B cell (primary cell): ENCODE results near the gene GNG7. TPM values are rescaled to one million over a fixed set of nuclear protein-coding genes. Genes with fewer than 3 reads are reported as not detected.

Experiments
- ATAC-seq: fragments of 200-7000 bp; cut with Tn5 transposase; one replicate; pipeline ENCODE4 v1.10.0; 2021; ENCODE audit warnings: low read depth, mild to moderate bottlenecking, moderate number of reproducible peaks, moderate library complexity
- CTCF ChIA-PET: fragments of 350-600 bp; sonication (Branson Sonifier 250); formaldehyde crosslinking; loops from one replicate; lab custom pipeline; 2021; ENCODE audit warnings: antibody characterized with exemption, inconsistent platforms; lab: Charles Lee
- POLR2A ChIA-PET: fragments of 350-600 bp; sonication (Branson Sonifier 250); formaldehyde crosslinking; loops from one replicate; lab custom pipeline; 2021; ENCODE audit warnings: antibody characterized with exemption; lab: Charles Lee
- DNase-seq: peaks from one replicate; pipeline ENCODE4 v3.0.0; 2013
- H2AFZ ChIP-seq: 2 replicates; pipeline ENCODE4 v1.6.1; 2012; ENCODE audit warnings: mild to moderate bottlenecking, low read depth, low read length; ENCODE audit not compliant: insufficient read depth, poor library complexity, severe bottlenecking
- H3K27ac ChIP-seq, 2 donors: 1 replicate in 1 of 2; 2 replicates in 1 of 2; pipeline ENCODE4 v1.5.1; 2012 to 2013; ENCODE audit warnings: low read length in 2 of 2, mild to moderate bottlenecking in 2 of 2, moderate library complexity in 1 of 2
- H3K27me3 ChIP-seq, 4 experiments: fragments of 200-600 bp in 1 of 4; sonication (generic) in 1 of 4; replicated peaks in 1 of 4; 1 replicate in 2 of 4; 2 replicates in 2 of 4; pipeline versions ENCODE4 v1.6.1 to v1.7.0; 2013 to 2016; ENCODE audit warnings: low read length in 3 of 4, mild to moderate bottlenecking in 2 of 4, mixed read lengths in 1 of 4, moderate library complexity in 1 of 4; ENCODE audit not compliant: insufficient read depth in 4 of 4, control insufficient read depth in 3 of 4; ENCODE audit errors: control extremely low read depth in 1 of 4
- H3K36me3 ChIP-seq, 2 experiments: replicated peaks in 1 of 2; 1 replicate in 1 of 2; 2 replicates in 1 of 2; pipeline versions ENCODE4 v1.6.1 to v1.7.1; 2013; ENCODE audit warnings: low read length in 1 of 2; ENCODE audit not compliant: insufficient read depth in 2 of 2, control insufficient read depth in 1 of 2; ENCODE audit errors: control extremely low read depth in 1 of 2, extremely low read depth in 1 of 2
- H3K4me1 ChIP-seq, 2 donors: fragments of 200-600 bp in 1 of 2; sonication (generic) in 1 of 2; 1 replicate in 1 of 2; 2 replicates in 1 of 2; pipeline versions ENCODE4 v1.5.1 to v1.6.1; 2013 to 2017; ENCODE audit warnings: low read length in 2 of 2; ENCODE audit not compliant: control insufficient read depth in 2 of 2, insufficient read depth in 2 of 2
- H3K4me2 ChIP-seq: replicated peaks from 2 replicates; pipeline ENCODE3; 2012; ENCODE audit warnings: mild to moderate bottlenecking, low read depth, low read length; ENCODE audit not compliant: poor library complexity, severe bottlenecking
- H3K4me3 ChIP-seq, 5 experiments: fragments of 200-600 bp in 1 of 5; sonication (generic) in 1 of 5; 1 replicate in 3 of 5; 2 replicates in 2 of 5; pipeline versions ENCODE4 v1.5.1 to v1.7.0; 2011 to 2016; ENCODE audit warnings: low read length in 4 of 5, mild to moderate bottlenecking in 4 of 5, low read depth in 2 of 5, control low read depth in 1 of 5, moderate library complexity in 1 of 5; ENCODE audit not compliant: insufficient read depth in 1 of 5; ENCODE audit errors: control extremely low read depth in 1 of 5, extremely low read depth in 1 of 5
- H3K79me2 ChIP-seq: fragments of 200-600 bp; sonication (generic); one replicate; pipeline ENCODE4 v1.6.0; 2016; ENCODE audit warnings: low read length; ENCODE audit not compliant: control insufficient read depth, insufficient read depth
- H3K9ac ChIP-seq: fragments of 200-600 bp; sonication (generic); 2 replicates; pipeline ENCODE4 v1.6.1; 2017; ENCODE audit warnings: mild to moderate bottlenecking, low read length, moderate library complexity
- H3K9me3 ChIP-seq, 3 donors: one replicate each; pipeline versions ENCODE4 v1.6.1 to v1.7.1; 2013; ENCODE audit warnings: low read length in 2 of 3; ENCODE audit not compliant: control insufficient read depth in 2 of 3, insufficient read depth in 1 of 3; ENCODE audit errors: control extremely low read depth in 1 of 3
- H4K20me1 ChIP-seq: 2 replicates; pipeline ENCODE4 v1.6.0; 2012; ENCODE audit warnings: mild to moderate bottlenecking, low read length; ENCODE audit not compliant: insufficient read depth, control insufficient read depth, poor library complexity, severe bottlenecking
- H3K27ac Mint-ChIP-seq: one replicate; pipeline ENCODE4 v1.8.0; 2021; ENCODE audit warnings: mixed read lengths
- H3K27me3 Mint-ChIP-seq: one replicate; pipeline ENCODE4 v1.8.0; 2021; ENCODE audit warnings: mixed read lengths
- H3K4me1 Mint-ChIP-seq: one replicate; pipeline ENCODE4 v1.8.0; 2021; ENCODE audit warnings: mixed read lengths
- H3K4me3 Mint-ChIP-seq: one replicate; pipeline ENCODE4 v1.8.0; 2021; ENCODE audit warnings: mixed read lengths
- H3K9me3 Mint-ChIP-seq: one replicate; pipeline ENCODE4 v1.8.0; 2022; ENCODE audit warnings: mixed read lengths; ENCODE audit not compliant: insufficient read depth
- EZH2 ChIP-seq: IDR thresholded peaks from 2 replicates; pipeline ENCODE4 v1.6.1; 2012; ENCODE audit warnings: borderline replicate concordance, low read depth, mild to moderate bottlenecking, moderate library complexity, low read length; ENCODE audit not compliant: insufficient read depth, poor library complexity, severe bottlenecking
- WGBS: methylation state at CpG from one replicate; pipeline ENCODE4 v1.1.5; 2013; ENCODE audit warnings: missing lambda C conversion rate; ENCODE audit not compliant: insufficient coverage; 5-methylcytosine and 5-hydroxymethylcytosine counted together
- intact Hi-C: fragments of 100-400 bp; cut with micrococcal nuclease; formaldehyde crosslinking; loops from one replicate; pipeline ENCODE4 v1.10.0; 2022
- polyA plus RNA-seq: library from polyadenylated mRNA; depleted of rRNA; stranded (reverse); fragments of >200 nt; gene quantifications from 2 replicates; pipeline ENCODE4 v1.2.3, GENCODE V29; 2012
- total RNA-seq, 2 donors: library from RNA; stranded (reverse); fragments of 120-200 nt in 1 of 2; gene quantifications; 1 replicate in 1 of 2; 2 replicates in 1 of 2; pipeline versions ENCODE4 v1.2.3 to v1.2.4, GENCODE V29; 2013 to 2022
- TF ChIP-seq, protein P1 (sequence below): fragments of 200-600 bp; IDR thresholded peaks from one replicate; pipeline ENCODE4 v1.8.0; 2022; ENCODE audit warnings: antibody characterized with exemption, mild to moderate bottlenecking

GNG7 gene
- total and polyA plus RNA-seq, 2 donors (not counting 1 experiment from before 2014, with no cell fraction given): 76.3 to 153 TPM

DNA sequence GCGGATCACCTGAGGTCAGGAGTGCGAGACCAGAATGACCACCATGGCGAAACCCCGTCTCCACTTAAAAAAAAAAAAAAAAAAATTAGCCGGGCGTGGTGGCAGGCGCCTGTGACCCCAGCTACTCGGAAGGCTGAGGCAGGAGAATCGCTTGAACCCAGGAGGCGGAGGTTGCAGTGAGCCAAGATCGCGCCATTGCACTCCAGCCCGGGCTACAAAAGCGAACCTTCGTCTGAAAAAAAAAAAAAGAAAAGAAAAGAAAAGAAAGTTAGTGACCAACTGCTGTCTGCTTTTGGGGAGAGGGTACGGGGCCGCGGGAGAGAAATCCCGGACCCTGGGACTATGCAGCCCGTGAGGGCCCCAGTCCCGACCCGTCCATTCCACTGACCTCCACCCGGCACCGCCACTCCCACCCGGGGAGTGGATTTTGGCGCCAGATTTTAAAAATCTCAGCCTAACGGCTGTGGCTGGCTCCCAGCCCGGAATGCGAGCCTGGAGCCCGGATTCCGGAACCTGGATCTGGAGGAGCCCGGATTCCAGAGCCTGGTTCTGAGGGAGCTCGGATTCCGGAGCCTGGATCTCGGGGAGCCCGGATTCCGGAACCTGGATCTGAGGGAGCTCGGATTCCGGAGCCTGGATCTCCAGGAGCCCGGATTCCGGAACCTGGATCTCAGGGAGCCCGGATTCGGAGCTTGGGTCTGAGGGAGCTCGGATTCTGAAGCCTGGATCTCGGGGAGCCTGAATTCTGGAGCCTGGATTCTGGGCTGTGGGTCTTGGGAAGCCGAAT lies 239.7 kb downstream of the GNG7 start:
- Mint-ChIP-seq H3K27ac (no peak overlapping the region), H3K4me1 (peaks cover 11% of the 10 kb centered on the region), H3K9me3 (no peaks in the 10 kb centered on the region), H3K27me3 (peaks cover 3% of the 10 kb centered on the region), H3K4me3 (peak overlapping the region; percentile 23)
- peaks cover 10 to 18% of the 10 kb centered on the region in 2 donors for H3K4me1 ChIP-seq
- no peaks in the 10 kb centered on the region for H3K36me3 ChIP-seq
- no peak overlapping the region for H2AFZ ChIP-seq
- ChIA-PET CTCF (interaction anchor here (0.6 to 1.3 kb wide), 3 partner anchors 11 to 493 kb away, joined by 3 to 4 read pairs (median 3); partner anchors contain the start of gene TIMM13), POLR2A (interaction anchor here (0.6 to 1.4 kb wide), 6 partner anchors 15 to 246 kb away, joined by 3 to 8 read pairs (median 4); no protein-coding TSS in a partner anchor)
- H3K4me3 ChIP-seq: peak overlapping the region in 2 of 5 experiments; percentile 54 to 55
- peak overlapping the region; percentile 65 for H3K9ac ChIP-seq
- peaks cover 6% of the 10 kb centered on the region for H3K79me2 ChIP-seq
- peak overlapping the region; percentile 96 for H3K4me2 ChIP-seq
- WGBS: 63% methylated on average over 42 of the region's 46 CpGs
- no peaks in the 10 kb centered on the region for H3K9me3 ChIP-seq
- H3K27me3 ChIP-seq: peaks cover 0 to 10% (median 2%) of the 10 kb centered on the region in 4 experiments
- ATAC-seq (no peak), DNase-seq (no peak)
- H4K20me1 ChIP-seq: no peaks in the 10 kb centered on the region
- TF ChIP-seq, protein P1, sequence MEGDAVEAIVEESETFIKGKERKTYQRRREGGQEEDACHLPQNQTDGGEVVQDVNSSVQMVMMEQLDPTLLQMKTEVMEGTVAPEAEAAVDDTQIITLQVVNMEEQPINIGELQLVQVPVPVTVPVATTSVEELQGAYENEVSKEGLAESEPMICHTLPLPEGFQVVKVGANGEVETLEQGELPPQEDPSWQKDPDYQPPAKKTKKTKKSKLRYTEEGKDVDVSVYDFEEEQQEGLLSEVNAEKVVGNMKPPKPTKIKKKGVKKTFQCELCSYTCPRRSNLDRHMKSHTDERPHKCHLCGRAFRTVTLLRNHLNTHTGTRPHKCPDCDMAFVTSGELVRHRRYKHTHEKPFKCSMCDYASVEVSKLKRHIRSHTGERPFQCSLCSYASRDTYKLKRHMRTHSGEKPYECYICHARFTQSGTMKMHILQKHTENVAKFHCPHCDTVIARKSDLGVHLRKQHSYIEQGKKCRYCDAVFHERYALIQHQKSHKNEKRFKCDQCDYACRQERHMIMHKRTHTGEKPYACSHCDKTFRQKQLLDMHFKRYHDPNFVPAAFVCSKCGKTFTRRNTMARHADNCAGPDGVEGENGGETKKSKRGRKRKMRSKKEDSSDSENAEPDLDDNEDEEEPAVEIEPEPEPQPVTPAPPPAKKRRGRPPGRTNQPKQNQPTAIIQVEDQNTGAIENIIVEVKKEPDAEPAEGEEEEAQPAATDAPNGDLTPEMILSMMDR: no peak
- no peak for TF ChIP-seq EZH2
- intact Hi-C loops: no loop called here
- H3K27ac ChIP-seq: no peak overlapping the region
